Vagina (tissue), 2 donors: ENCODE results near the gene DCLRE1A. TPM values are rescaled to one million over a fixed set of nuclear protein-coding genes. Genes with fewer than 3 reads are reported as not detected.
"Not testable (repeated sequence)": the region's sequence is repeated elsewhere in the genome, so short reads cannot be mapped to it uniquely, and the experiment has no call there.

ENCODE experiments used
- DNase-seq, 2 donors: peaks; one replicate each; pipeline ENCODE4 v3.0.0-alpha.2; 2017; ENCODE audit errors: extremely low spot score in 2 of 2
- H3K27ac ChIP-seq: fragments of 200-600 bp; sonication (generic); one replicate; pipeline ENCODE4 v1.5.1; 2019
- H3K27me3 ChIP-seq: fragments of 200-600 bp; sonication (generic); one replicate; pipeline ENCODE4 v1.5.1; 2019
- H3K36me3 ChIP-seq, 2 donors: fragments of 200-600 bp; sonication (generic); one replicate each; pipeline ENCODE4 v1.5.1; 2017 to 2019
- H3K4me1 ChIP-seq: fragments of 200-600 bp; sonication (generic); one replicate; pipeline ENCODE4 v1.5.1; 2019
- H3K4me3 ChIP-seq, 2 donors: fragments of 200-600 bp; sonication (generic); 1 replicate in 1 of 2; 2 replicates in 1 of 2; pipeline ENCODE4 v1.5.1; 2016 to 2019
- H3K9me3 ChIP-seq: fragments of 200-600 bp; sonication (generic); one replicate; pipeline ENCODE4 v1.5.1; 2019
- CTCF ChIP-seq, 3 experiments: fragments of 450-650 bp in 2 of 3; fragments of 200-600 bp in 1 of 3; sonication (generic) in 1 of 3; IDR thresholded peaks; one replicate each; pipeline ENCODE4 v1.5.1; 2017 to 2019; ENCODE audit warnings: antibody characterized with exemption in 3 of 3, mild to moderate bottlenecking in 2 of 3, moderate library complexity in 2 of 3
- POLR2A ChIP-seq, 2 donors: fragments of 450-650 bp; IDR thresholded peaks; one replicate each; pipeline ENCODE4 v1.6.1; 2017; ENCODE audit warnings: antibody characterized with exemption in 2 of 2, mild to moderate bottlenecking in 2 of 2, moderate library complexity in 2 of 2
- POLR2AphosphoS5 ChIP-seq, 2 donors: sonication (generic); formaldehyde crosslinking; IDR thresholded peaks; one replicate each; pipeline ENCODE4 v1.9.0; 2017; ENCODE audit warnings: antibody characterized with exemption in 2 of 2, mild to moderate bottlenecking in 2 of 2, low read depth in 1 of 2; ENCODE audit not compliant: insufficient read depth in 1 of 2
- intact Hi-C: fragments of 100-400 bp; cut with DNase I; formaldehyde crosslinking; loops from one replicate; pipeline ENCODE4 v1.15.1; 2023
- total RNA-seq: library from RNA; depleted of rRNA; stranded (reverse); fragments of >200 nt; gene quantifications from one replicate; pipeline ENCODE4 v1.2.3, GENCODE V29; 2016

The DCLRE1A gene
- total RNA-seq, 1 donor from 2014 or later: 3.9 TPM

DNA sequence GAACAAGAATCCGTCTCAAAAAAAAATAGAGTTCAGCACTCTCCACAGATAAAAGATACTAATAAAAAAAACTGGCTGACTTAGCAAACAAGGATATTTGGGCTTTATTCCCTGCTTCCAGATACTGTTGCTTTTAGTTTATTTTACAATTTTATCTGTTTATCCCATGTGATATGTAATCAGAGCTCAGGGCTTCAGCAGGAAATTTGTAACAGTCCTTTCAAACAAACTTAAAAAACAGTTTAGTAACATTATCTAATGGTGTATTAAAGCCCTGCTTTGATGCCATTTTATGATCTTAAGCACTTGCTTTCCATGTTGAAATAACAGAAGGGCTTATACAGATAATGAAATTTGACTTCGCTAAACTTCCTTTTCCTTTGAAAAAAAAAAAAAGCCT, 28.1 kb downstream of the DCLRE1A start:
- Histone ChIP-seq H3K9me3 (no peaks in the 10 kb centered on the region), H3K27me3 (no peaks in the 10 kb centered on the region), H3K4me3 (no peak overlapping the region), H3K27ac (no peak overlapping the region), H3K36me3 (no peaks in the 10 kb centered on the region), H3K4me1 (no peaks in the 10 kb centered on the region)
- intact Hi-C loops: no loop called here
- no peak for DNase-seq
- TF ChIP-seq CTCF (IDR thresholded peaks at IDR 0.05) (no peak), POLR2A (IDR thresholded peaks at IDR 0.05) (no peak), POLR2AphosphoS5 (IDR thresholded peaks at IDR 0.05; ENCODE audit: insufficient read depth in 1 of 2, low read depth in 1 of 2) (no peak)

- intact Hi-C loops: no loop called here
- no peaks in the 10 kb centered on the region for H3K4me1 ChIP-seq
- no peaks in the 10 kb centered on the region for H3K36me3 ChIP-seq
- no peak overlapping the region for H3K27ac ChIP-seq
- no peaks in the 10 kb centered on the region for H3K27me3 ChIP-seq
- no peaks in the 10 kb centered on the region for H3K9me3 ChIP-seq
- TF ChIP-seq POLR2AphosphoS5 (IDR thresholded peaks at IDR 0.05; ENCODE audit: insufficient read depth in 1 of 2, low read depth in 1 of 2): no peak
- no peak for TF ChIP-seq CTCF (IDR thresholded peaks at IDR 0.05)
- no peak for TF ChIP-seq POLR2A (IDR thresholded peaks at IDR 0.05)
- H3K4me3 ChIP-seq: no peak overlapping the region
- no peak for DNase-seq
Measured at GRCh38 chr10:113823389-113823788, 30.5 kb downstream of the DCLRE1A start.

DNA sequence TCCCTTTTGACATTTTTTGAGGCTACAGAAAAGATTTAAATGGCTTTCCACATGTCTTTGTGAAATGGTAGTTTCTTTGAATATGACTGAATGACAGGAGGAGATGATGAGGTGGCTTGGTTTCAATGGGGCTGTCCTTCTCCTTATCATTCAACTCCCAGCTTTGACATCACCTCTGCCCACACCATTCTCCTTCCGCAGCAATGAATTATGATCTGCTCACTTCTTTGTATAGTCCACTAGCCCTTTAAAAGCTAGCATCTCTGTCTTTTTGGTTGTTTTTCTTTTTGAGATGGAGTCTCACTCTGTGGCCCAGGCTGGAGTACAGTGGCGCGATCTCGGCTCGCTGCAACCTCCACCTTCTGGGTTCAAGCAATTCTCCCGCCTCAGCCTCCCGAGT, 31.7 kb downstream of the DCLRE1A start:
- no peak overlapping the region for H3K4me3 ChIP-seq
- no peak for TF ChIP-seq POLR2AphosphoS5 (IDR thresholded peaks at IDR 0.05; ENCODE audit: insufficient read depth in 1 of 2, low read depth in 1 of 2)
- no peak for TF ChIP-seq POLR2A (IDR thresholded peaks at IDR 0.05)
- TF ChIP-seq CTCF (IDR thresholded peaks at IDR 0.05): no peak
- H3K27me3 ChIP-seq: no peaks in the 10 kb centered on the region
- H3K36me3 ChIP-seq: no peaks in the 10 kb centered on the region
- intact Hi-C loops: no loop called here
- DNase-seq: no peak
- H3K27ac ChIP-seq: no peak overlapping the region
- H3K9me3 ChIP-seq: no peaks in the 10 kb centered on the region
- no peaks in the 10 kb centered on the region for H3K4me1 ChIP-seq

DNA sequence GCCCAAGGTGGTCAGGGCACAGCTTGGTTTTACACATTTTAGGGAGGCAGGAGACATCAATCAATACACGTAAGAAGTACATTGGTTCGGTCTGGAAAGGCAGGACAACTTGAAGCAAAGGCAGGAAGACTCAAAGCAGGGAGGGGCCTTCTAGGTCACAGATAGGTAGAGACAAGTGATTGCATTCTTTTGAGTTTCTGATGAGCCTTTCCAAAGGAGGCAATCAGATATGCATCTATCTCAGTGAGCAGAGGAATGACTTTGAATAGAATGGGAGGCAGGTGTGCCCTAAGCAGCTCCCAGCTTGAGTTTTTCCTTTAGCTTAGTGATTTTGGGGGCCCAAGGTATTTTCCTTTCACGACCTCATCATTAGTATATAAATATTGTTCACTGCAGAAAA, 32.6 kb downstream of the DCLRE1A start:
- H3K27me3 ChIP-seq, H3K27ac ChIP-seq, H3K4me3 ChIP-seq, H3K9me3 ChIP-seq, H3K36me3 ChIP-seq, intact Hi-C loops, DNase-seq, H3K4me1 ChIP-seq: not testable (repeated sequence)

DNA sequence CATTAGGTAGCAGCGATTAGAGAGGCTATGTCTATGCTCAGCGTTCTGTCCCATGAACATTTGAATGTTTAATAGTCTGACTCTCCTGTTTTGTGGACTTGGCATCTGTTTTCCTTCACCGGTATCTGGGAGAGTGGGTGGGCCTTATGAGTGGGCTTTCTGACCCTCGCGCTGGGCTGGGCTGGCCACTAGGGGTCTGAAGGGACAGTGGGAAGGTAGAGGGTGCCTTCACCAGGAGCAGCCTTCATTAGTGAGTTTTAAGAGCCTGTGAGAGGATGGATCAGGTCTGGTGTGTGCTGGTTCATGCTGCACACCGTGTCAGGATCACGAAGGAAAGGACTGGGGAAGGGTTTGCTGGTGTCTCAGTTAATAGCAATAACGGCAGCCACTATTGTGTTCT, 33.4 kb downstream of the DCLRE1A start:
- no peaks in the 10 kb centered on the region for H3K4me1 ChIP-seq
- H3K9me3 ChIP-seq: no peaks in the 10 kb centered on the region
- intact Hi-C loops: no loop called here
- TF ChIP-seq CTCF (IDR thresholded peaks at IDR 0.05): no peak
- no peak for TF ChIP-seq POLR2A (IDR thresholded peaks at IDR 0.05)
- TF ChIP-seq POLR2AphosphoS5 (IDR thresholded peaks at IDR 0.05; ENCODE audit: insufficient read depth in 1 of 2, low read depth in 1 of 2): no peak
- no peaks in the 10 kb centered on the region for H3K27me3 ChIP-seq
- no peak overlapping the region for H3K27ac ChIP-seq
- no peaks in the 10 kb centered on the region for H3K36me3 ChIP-seq
- H3K4me3 ChIP-seq: no peak overlapping the region
- DNase-seq: no peak

DNA sequence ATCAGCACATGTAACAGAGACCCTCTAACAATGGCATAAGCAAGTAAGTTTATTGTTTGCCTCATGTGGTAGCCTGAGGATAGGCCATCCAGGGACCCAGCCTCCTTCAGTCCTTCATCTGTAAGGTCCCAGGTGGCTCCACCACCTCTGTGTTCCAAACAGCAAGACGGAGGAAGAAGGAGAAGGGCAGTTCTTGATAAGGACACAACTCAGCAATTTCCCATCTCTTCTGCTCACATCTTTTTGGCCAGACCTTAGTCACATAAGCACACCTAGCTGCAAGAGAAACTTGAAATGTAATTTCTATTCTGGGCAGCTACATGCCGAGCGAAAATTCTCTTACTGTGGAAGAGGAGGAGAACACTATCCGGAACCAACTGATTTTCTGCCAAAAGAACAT, 33.9 kb downstream of the DCLRE1A start:
- TF ChIP-seq POLR2AphosphoS5 (IDR thresholded peaks at IDR 0.05; ENCODE audit: insufficient read depth in 1 of 2, low read depth in 1 of 2): no peak
- TF ChIP-seq CTCF (IDR thresholded peaks at IDR 0.05): no peak
- TF ChIP-seq POLR2A (IDR thresholded peaks at IDR 0.05): no peak
- intact Hi-C loops: no loop called here
- Histone ChIP-seq H3K27me3 (no peaks in the 10 kb centered on the region), H3K4me3 (no peak overlapping the region), H3K36me3 (no peaks in the 10 kb centered on the region), H3K9me3 (no peaks in the 10 kb centered on the region), H3K4me1 (no peaks in the 10 kb centered on the region), H3K27ac (no peak overlapping the region)
- no peak for DNase-seq

- H3K27me3 ChIP-seq, H3K4me3 ChIP-seq, H3K36me3 ChIP-seq, H3K4me1 ChIP-seq, H3K27ac ChIP-seq, DNase-seq, intact Hi-C loops, H3K9me3 ChIP-seq: not testable (repeated sequence)
Measured at GRCh38 chr10:113814700-113815099, 39.2 kb downstream of the DCLRE1A start.
